ENCODE measurements around the gene PRCC. TPM values are rescaled to one million over a fixed set of nuclear protein-coding genes. Genes with fewer than 3 reads are reported as not detected.

PRCC gene
- total and polyA plus RNA-seq, 2 of the 8 experiments (the other 6 are each of a cell fraction or from before 2014, with no cell fraction given): 95.2 to 115 TPM

- no peak for FAIRE-seq
- no peak overlapping the region for H3K4me2 ChIP-seq (ENCODE audit: insufficient read depth in 1 of 2, low read depth in 2 of 2, low read length in 2 of 2)
Measured at GRCh38 chr1:156744786-156745419, 22.4 kb upstream of the PRCC start.

More at GRCh38 chr1:156744786-156745419, 22.4 kb upstream of the PRCC start:
- Histone ChIP-seq H2AK5ac (ENCODE audit: low read depth, low read length) (no peak overlapping the region), H3K9ac (replicated peaks in 1 of 4; ENCODE audit: extremely low read depth in 1 of 4, low read depth in 3 of 4, low read length in 3 of 4) (no peak overlapping the region; a peak in 2 of 7 replicates), H3K27me3 (replicated peaks in 1 of 4; ENCODE audit: control insufficient read depth in 3 of 4, extremely low read depth in 1 of 4, insufficient read depth in 3 of 4, low read length in 3 of 4) (no peaks in the 10 kb centered on the region), H2AFZ (ENCODE audit: low read length) (no peak overlapping the region), H4K5ac (ENCODE audit: insufficient read length, low read depth, low read length) (no peak overlapping the region), H2BK15ac (ENCODE audit: low read length) (no peak overlapping the region), H3K23ac (ENCODE audit: insufficient read length) (no peak overlapping the region), H3K4me3 (ENCODE audit: extremely low read depth in 1 of 4, insufficient read depth in 2 of 4, low read depth in 3 of 4, low read length in 4 of 4) (no peak overlapping the region), H3K36me3 (ENCODE audit: control insufficient read depth in 2 of 4, insufficient read depth in 4 of 4, low read length in 3 of 4) (peaks cover 13 to 33% (median 14%) of the 10 kb centered on the region in 4 experiments; a peak in 6 of 8 replicates), H3K23me2 (ENCODE audit: low read depth, low read length) (peaks cover 10% of the 10 kb centered on the region), H3K4me1 (replicated peaks in 1 of 4; ENCODE audit: control insufficient read depth in 3 of 4, insufficient read depth in 4 of 4, low read length in 3 of 4) (peaks cover 31 to 45% (median 34%) of the 10 kb centered on the region in 4 experiments), H3K18ac (ENCODE audit: extremely low read depth, low read length) (no peak overlapping the region), H4K91ac (replicated peaks; ENCODE audit: insufficient read length, low read length) (no peak overlapping the region), H2BK12ac (ENCODE audit: low read depth, low read length) (no peak overlapping the region), H2BK5ac (ENCODE audit: low read depth, low read length) (0 out of 2 replicates have a peak overlapping the region, but pooled peaks have one; percentile 18), H2BK20ac (ENCODE audit: low read length) (no peak overlapping the region), H2BK120ac (replicated peaks; ENCODE audit: low read depth, low read length) (no peak overlapping the region), H3K79me1 (ENCODE audit: low read depth, low read length) (peaks cover 13% of the 10 kb centered on the region), H4K20me1 (replicated peaks in 1 of 2; ENCODE audit: control insufficient read depth in 1 of 2, insufficient read depth in 2 of 2, low read length in 2 of 2) (peaks cover 0 to 3% of the 10 kb centered on the region in 2 experiments), H4K8ac (ENCODE audit: extremely low read depth, insufficient read depth, low read length) (no peak overlapping the region), H3K27ac (ENCODE audit: low read depth, low read length) (peak overlapping the region; percentile 35; the same call in 1 of the 2 replicates), H3K9me3 (ENCODE audit: insufficient read depth in 2 of 2, low read depth in 1 of 2, low read length in 1 of 2) (no peaks in the 10 kb centered on the region), H3K79me2 (ENCODE audit: control insufficient read depth in 1 of 2, insufficient read depth in 2 of 2, low read length in 2 of 2) (peaks cover 24 to 51% of the 10 kb centered on the region in 2 experiments), H3K4ac (replicated peaks; ENCODE audit: insufficient read length, low read depth, low read length) (no peak overlapping the region), H3K14ac (ENCODE audit: insufficient read length) (no peak overlapping the region), H3K56ac (replicated peaks; ENCODE audit: insufficient read length, low read depth, low read length) (no peak overlapping the region)
- POLR2A ChIA-PET (ENCODE audit: partially characterized antibody): interaction anchor here (0.7 to 10.7 kb wide), 3 partner anchors 14 to 109 kb away, joined by 3 to 214 read pairs (median 3); partner anchors contain the start of genes ISG20L2 and METTL25B
- WGBS, 2 experiments (ENCODE audit: extremely low coverage in 1 of 2, insufficient coverage in 1 of 2, insufficient read length in 1 of 2, insufficient replicate concordance in 2 of 2, low coverage in 1 of 2, low lambda C conversion rate in 2 of 2, missing lambda C conversion rate in 1 of 2): 94% methylated on average over 14 of the region's 14 CpGs; no CpG with 5 or more reads in 1 of the 2 experiments
- CTCF ChIA-PET (ENCODE audit: partially characterized antibody): interaction anchor here (1.1 to 6.6 kb wide), 4 partner anchors 18 to 55 kb away, joined by 3 to 76 read pairs (median 14); partner anchors contain the start of genes ISG20L2, METTL25B and PRCC
- DNase-seq (ENCODE audit: low read depth in 1 of 2, low spot score in 2 of 2): no peak
